CD14-positive monocyte (primary cell): ENCODE data around the gene FGD3. TPM values are rescaled to one million over a fixed set of nuclear protein-coding genes. Genes with fewer than 3 reads are reported as not detected.
A peak's percentile ranks its signal among the peaks of the same experiment; 100 is the strongest.

Experiments
- DNase-seq, 3 donors: peaks; one replicate each; pipeline ENCODE4 v3.0.0-alpha.2; 2011 to 2022
- H2AFZ ChIP-seq: 2 replicates; pipeline ENCODE4 v1.6.0; 2012; ENCODE audit warnings: mild to moderate bottlenecking, low read depth, low read length, inconsistent platforms; ENCODE audit not compliant: insufficient read depth, poor library complexity, severe bottlenecking
- H3K27ac ChIP-seq, 2 donors: 1 replicate in 1 of 2; 2 replicates in 1 of 2; pipeline ENCODE4 v1.5.1; 2012 to 2013; ENCODE audit warnings: low read length in 2 of 2, control low read depth in 1 of 2, inconsistent platforms in 1 of 2, low read depth in 1 of 2, mild to moderate bottlenecking in 1 of 2
- H3K27me3 ChIP-seq, 2 donors: one replicate each; pipeline versions ENCODE4 v1.6.0 to v1.6.1; 2011 to 2013; ENCODE audit warnings: low read length in 2 of 2; ENCODE audit not compliant: control insufficient read depth in 2 of 2, insufficient read depth in 2 of 2
- H3K36me3 ChIP-seq, 2 donors: replicated peaks in 1 of 2; 1 replicate in 1 of 2; 2 replicates in 1 of 2; pipeline versions ENCODE4 v1.5.1 to v1.6.1; 2012 to 2013; ENCODE audit warnings: low read length in 2 of 2, control low read depth in 1 of 2, inconsistent platforms in 1 of 2, mild to moderate bottlenecking in 1 of 2; ENCODE audit not compliant: insufficient read depth in 2 of 2, control insufficient read depth in 1 of 2
- H3K4me1 ChIP-seq, 2 donors: 1 replicate in 1 of 2; 2 replicates in 1 of 2; pipeline versions ENCODE4 v1.5.1 to v1.6.1; 2012 to 2013; ENCODE audit warnings: low read length in 2 of 2, control low read depth in 1 of 2, inconsistent platforms in 1 of 2, mild to moderate bottlenecking in 1 of 2, moderate library complexity in 1 of 2; ENCODE audit not compliant: insufficient read depth in 2 of 2, control insufficient read depth in 1 of 2
- H3K4me2 ChIP-seq: replicated peaks from 2 replicates; pipeline ENCODE3; 2012; ENCODE audit warnings: low read length, moderate library complexity, mild to moderate bottlenecking; ENCODE audit not compliant: poor library complexity, severe bottlenecking; ENCODE audit errors: extremely low read depth
- H3K4me3 ChIP-seq, 3 experiments: fragments of 200-600 bp in 1 of 3; sonication (generic) in 1 of 3; replicated peaks in 1 of 3; 1 replicate in 2 of 3; 2 replicates in 1 of 3; pipeline ENCODE4 v1.5.1; 2011 to 2013; ENCODE audit warnings: low read length in 3 of 3, mild to moderate bottlenecking in 3 of 3, control low read depth in 2 of 3, low read depth in 2 of 3, inconsistent platforms in 1 of 3, moderate library complexity in 1 of 3
- H3K79me2 ChIP-seq: 2 replicates; pipeline ENCODE4 v1.6.0; 2012; ENCODE audit warnings: mild to moderate bottlenecking, control low read depth, inconsistent platforms, low read length, moderate library complexity; ENCODE audit not compliant: insufficient read depth
- H3K9ac ChIP-seq: 2 replicates; pipeline ENCODE4 v1.6.0; 2017; ENCODE audit warnings: low read length, mild to moderate bottlenecking; ENCODE audit not compliant: insufficient read depth, poor library complexity, severe bottlenecking
- H3K9me3 ChIP-seq, 2 donors: replicated peaks in 1 of 2; 1 replicate in 1 of 2; 2 replicates in 1 of 2; pipeline versions ENCODE4 v1.5.1 to v1.6.1; 2012 to 2013; ENCODE audit warnings: low read length in 2 of 2, control low read depth in 1 of 2; ENCODE audit not compliant: control insufficient read depth in 1 of 2, insufficient read depth in 1 of 2
- H4K20me1 ChIP-seq: 2 replicates; pipeline ENCODE4 v1.6.0; 2012; ENCODE audit warnings: mild to moderate bottlenecking, low read length, control low read depth, moderate library complexity; ENCODE audit not compliant: insufficient read depth
- H3K27ac Mint-ChIP-seq, 7 donors: one replicate each; pipeline ENCODE4 v1.8.0; 2020; ENCODE audit warnings: mild to moderate bottlenecking in 7 of 7, mixed read lengths in 7 of 7, moderate library complexity in 6 of 7, inconsistent platforms in 2 of 7
- H3K27me3 Mint-ChIP-seq, 3 donors: one replicate each; pipeline ENCODE4 v1.8.0; 2021 to 2022; ENCODE audit warnings: low read depth in 3 of 3, mild to moderate bottlenecking in 3 of 3, mixed read lengths in 3 of 3, moderate library complexity in 3 of 3, inconsistent platforms in 1 of 3
- H3K36me3 Mint-ChIP-seq, 2 donors: one replicate each; pipeline ENCODE4 v1.8.0; 2020; ENCODE audit warnings: mixed read lengths in 2 of 2, inconsistent platforms in 1 of 2, mild to moderate bottlenecking in 1 of 2
- H3K4me1 Mint-ChIP-seq: one replicate; pipeline ENCODE4 v1.8.0; 2020; ENCODE audit warnings: mild to moderate bottlenecking, mixed read lengths
- H3K4me3 Mint-ChIP-seq, 2 donors: one replicate each; pipeline ENCODE4 v1.8.0; 2020; ENCODE audit warnings: mild to moderate bottlenecking in 2 of 2, mixed read lengths in 2 of 2, moderate library complexity in 1 of 2
- H3K9me3 Mint-ChIP-seq, 7 donors: one replicate each; pipeline ENCODE4 v1.8.0; 2020 to 2022; ENCODE audit warnings: mixed read lengths in 7 of 7, mild to moderate bottlenecking in 6 of 7, moderate library complexity in 6 of 7, inconsistent platforms in 2 of 7
- CTCF ChIP-seq: fragments of 200-600 bp; IDR thresholded peaks from one replicate; pipeline ENCODE4 v1.8.0; 2022; ENCODE audit warnings: antibody characterized with exemption, mild to moderate bottlenecking
- WGBS: methylation state at CpG from one replicate; pipeline ENCODE4 v1.1.5; 2013; ENCODE audit warnings: missing lambda C conversion rate; ENCODE audit not compliant: insufficient coverage; 5-methylcytosine and 5-hydroxymethylcytosine counted together
- intact Hi-C, 2 donors: fragments of 100-400 bp; cut with micrococcal nuclease; formaldehyde crosslinking; loops; one replicate each; pipeline versions ENCODE4 v1.15.0 to v1.15.1; 2023
- polyA plus RNA-seq, 3 donors: library from polyadenylated mRNA; depleted of rRNA in 1 of 3; unstranded in 2 of 3; stranded (reverse) in 1 of 3; fragments of 300-500 nt in 2 of 3; fragments of >200 nt in 1 of 3; fragmentation: Illumina TruSeq in 2 of 3; gene quantifications; 1 replicate in 2 of 3; 2 replicates in 1 of 3; pipeline ENCODE4 v1.2.3, GENCODE V29; 2012 to 2021

Gene FGD3
- polyA plus RNA-seq, 3 donors: 32.4 to 120 (median 56.2) TPM

- no peak for DNase-seq
- H3K27me3 ChIP-seq: no peaks in the 10 kb centered on the region
- H3K9ac ChIP-seq: peak overlapping the region; percentile 10
- no peak for TF ChIP-seq CTCF
- H3K27me3 Mint-ChIP-seq: no peaks in the 10 kb centered on the region
- H3K36me3 Mint-ChIP-seq: peaks cover 55 to 80% of the 10 kb centered on the region in 2 donors
- H4K20me1 ChIP-seq: peaks cover 9% of the 10 kb centered on the region
- H3K36me3 ChIP-seq: peaks cover 58 to 69% of the 10 kb centered on the region in 2 donors
- peaks cover 89 to 100% of the 10 kb centered on the region in 2 donors for H3K4me1 ChIP-seq
- H3K9me3 ChIP-seq: no peaks in the 10 kb centered on the region
- H3K9me3 Mint-ChIP-seq: peaks cover 0 to 3% (median 0%) of the 10 kb centered on the region in 7 donors
- peak overlapping the region; percentile 86 to 93 (median 90) for H3K27ac Mint-ChIP-seq
- 86% methylated on average over 12 of the region's 12 CpGs for WGBS
- H3K4me3 Mint-ChIP-seq: peak overlapping the region; percentile 50 to 78
- no peak overlapping the region for H2AFZ ChIP-seq
- intact Hi-C loops: no loop called here
- peak overlapping the region; percentile 35 to 86 for H3K27ac ChIP-seq
- peak overlapping the region; percentile 53 for H3K4me2 ChIP-seq
- H3K4me1 Mint-ChIP-seq: peaks cover 91% of the 10 kb centered on the region
- H3K4me3 ChIP-seq: peak overlapping the region in 1 of 3 experiments; percentile 38
- peaks cover 46% of the 10 kb centered on the region for H3K79me2 ChIP-seq
Measured at GRCh38 chr9:93032545-93032944, 85.2 kb downstream of the FGD3 start.

- H3K4me2 ChIP-seq: peak overlapping the region; percentile 53
- peak overlapping the region in 1 of 2 donors; percentile 86 for H3K27ac ChIP-seq
- H3K79me2 ChIP-seq: peaks cover 51% of the 10 kb centered on the region
- no peaks in the 10 kb centered on the region for H3K27me3 Mint-ChIP-seq
- peak overlapping the region; percentile 48 to 50 for H3K4me3 Mint-ChIP-seq
- peaks cover 91% of the 10 kb centered on the region for H3K4me1 Mint-ChIP-seq
- no peaks in the 10 kb centered on the region for H3K9me3 ChIP-seq
- H3K36me3 ChIP-seq: peaks cover 58 to 69% of the 10 kb centered on the region in 2 donors
- H3K4me3 ChIP-seq: peak overlapping the region in 1 of 3 experiments; percentile 38
- H3K36me3 Mint-ChIP-seq: peaks cover 55 to 77% of the 10 kb centered on the region in 2 donors
- H3K4me1 ChIP-seq: peaks cover 89 to 100% of the 10 kb centered on the region in 2 donors
- H3K27me3 ChIP-seq: no peaks in the 10 kb centered on the region
- no peak overlapping the region for H3K9ac ChIP-seq
- peaks cover 16% of the 10 kb centered on the region for H4K20me1 ChIP-seq
- peaks cover 0 to 3% (median 0%) of the 10 kb centered on the region in 7 donors for H3K9me3 Mint-ChIP-seq
- WGBS: 35% methylated on average over 6 of the region's 6 CpGs
- TF ChIP-seq CTCF: no peak
- peak in 1 of 3 donors; percentile 25 for DNase-seq
- peak overlapping the region; percentile 32 to 90 (median 74) for H3K27ac Mint-ChIP-seq
- intact Hi-C loops: no loop called here
- no peak overlapping the region for H2AFZ ChIP-seq
Measured at GRCh38 chr9:93033531-93033930, 86.2 kb downstream of the FGD3 start.
